A549 (cell line): Measurements from ENCODE around the gene GRK5. TPM values are rescaled to one million over a fixed set of nuclear protein-coding genes. Genes with fewer than 3 reads are reported as not detected.

ENCODE experiments used
- ATAC-seq, 2 experiments: fragments of 200-7000 bp in 1 of 2; fragments of >200 bp in 1 of 2; cut with Nextera tagmentation in 1 of 2; cut with Tn5 transposase in 1 of 2; 3 replicates each; pipeline versions ENCODE4 v1.8.0 to v1.9.1; 2018 to 2020; ENCODE audit warnings: mild to moderate bottlenecking in 1 of 2, moderate library complexity in 1 of 2
- CTCF ChIA-PET: fragments of 300-600 bp; sonication (Branson Sonifier 250); formaldehyde crosslinking; extraction: SDS; loops from one replicate; lab custom pipeline; 2021; ENCODE audit warnings: antibody characterized with exemption, inconsistent platforms; lab: Yijun Ruan, JAX
- POLR2A ChIA-PET: fragments of 350-600 bp; formaldehyde crosslinking; extraction: SDS; loops from one replicate; lab custom pipeline; 2021; ENCODE audit warnings: antibody characterized with exemption, inconsistent platforms; lab: Yijun Ruan, JAX
- DNase-seq, 2 experiments: peaks; one replicate each; pipeline versions ENCODE4 v3.0.0 to v3.0.0-alpha.2; 2011 to 2016; ENCODE audit warnings: low read depth in 1 of 2, low spot score in 1 of 2
- FAIRE-seq: peaks from 2 replicates; lab custom pipeline; 2011; peaks lifted over from hg19 to GRCh38; lab: Jason Lieb, UNC
- H3K27ac ChIP-seq, 2 experiments: fragments of >200 bp; sonication (Bioruptor Twin); formaldehyde crosslinking; 3 replicates each; pipeline ENCODE4 v1.5.1; 2016 to 2017
- H3K4me1 ChIP-seq: fragments of >200 bp; sonication (Bioruptor Twin); formaldehyde crosslinking; 3 replicates; pipeline ENCODE4 v1.6.1; 2016
- H3K4me2 ChIP-seq: fragments of >200 bp; sonication (Bioruptor Twin); formaldehyde crosslinking; 3 replicates; pipeline ENCODE4 v1.6.1; 2016
- H3K4me3 ChIP-seq: fragments of >200 bp; sonication (Bioruptor Twin); formaldehyde crosslinking; 3 replicates; pipeline ENCODE4 v1.5.1; 2016
- H3K9me3 ChIP-seq: fragments of >200 bp; sonication (Bioruptor Twin); formaldehyde crosslinking; 3 replicates; pipeline ENCODE4 v1.6.1; 2016
- BHLHE40 ChIP-seq: IDR thresholded peaks from 2 replicates; pipeline ENCODE4 v1.6.1; 2012; ENCODE audit warnings: low read depth, low read length, inconsistent platforms
- CBX2 ChIP-seq: fragments of 200-600 bp; sonication (generic); IDR thresholded peaks from 2 replicates; pipeline ENCODE4 v1.6.1; 2016; ENCODE audit warnings: low read depth, mild to moderate bottlenecking, borderline replicate concordance
- CEBPB ChIP-seq, 2 experiments: fragments of >200 bp in 1 of 2; sonication (Bioruptor Twin) in 1 of 2; formaldehyde crosslinking in 1 of 2; IDR thresholded peaks; 2 replicates each; pipeline ENCODE4 v1.6.1; 2012 to 2016
- CHD4 ChIP-seq: fragments of 200-600 bp; sonication (generic); IDR thresholded peaks from 2 replicates; pipeline ENCODE4 v1.6.1; 2016; ENCODE audit warnings: antibody characterized with exemption, mild to moderate bottlenecking, borderline replicate concordance
- CTCF ChIP-seq: fragments of >200 bp; sonication (Bioruptor Twin); formaldehyde crosslinking; IDR thresholded peaks from 3 replicates; pipeline ENCODE4 v1.5.1; 2016
- EHF ChIP-seq: fragments of 250-450 bp; sonication (Bioruptor Pico); IDR thresholded peaks from 2 replicates; pipeline ENCODE4 v1.5.0; 2020; ENCODE audit warnings: mild to moderate bottlenecking
- EHMT2 ChIP-seq: fragments of 200-600 bp; sonication (generic); IDR thresholded peaks from 2 replicates; pipeline ENCODE4 v1.6.1; 2016; ENCODE audit warnings: antibody characterized with exemption, low read depth, mild to moderate bottlenecking, moderate library complexity
- FOSB ChIP-seq: fragments of 250-450 bp; sonication (Bioruptor Pico); IDR thresholded peaks from 2 replicates; pipeline ENCODE4 v1.5.0; 2020; ENCODE audit warnings: mild to moderate bottlenecking, moderate library complexity
- FOSL2 ChIP-seq, 2 experiments: fragments of 450-650 bp in 1 of 2; fragments of >200 bp in 1 of 2; sonication (Bioruptor Twin) in 1 of 2; formaldehyde crosslinking; IDR thresholded peaks; 2 replicates each; pipeline versions ENCODE4 v1.5.0 to v1.6.1; 2016 to 2020; ENCODE audit warnings: mild to moderate bottlenecking in 1 of 2, moderate library complexity in 1 of 2
- FOXS1 ChIP-seq: fragments of 250-450 bp; sonication (Bioruptor Pico); IDR thresholded peaks from 2 replicates; pipeline ENCODE4 v1.5.0; 2020; ENCODE audit warnings: mild to moderate bottlenecking, moderate library complexity
- HEYL ChIP-seq: fragments of 250-450 bp; sonication (Bioruptor Pico); IDR thresholded peaks from 2 replicates; pipeline ENCODE4 v1.8.0; 2021; ENCODE audit warnings: mild to moderate bottlenecking, moderate library complexity
- HOXB13 ChIP-seq: fragments of 250-450 bp; sonication (Bioruptor Pico); IDR thresholded peaks from 2 replicates; pipeline ENCODE4 v1.5.0; 2020; ENCODE audit warnings: low read depth, mild to moderate bottlenecking, moderate library complexity
- HOXB5 ChIP-seq: fragments of 250-450 bp; sonication (Bioruptor Pico); IDR thresholded peaks from 2 replicates; pipeline ENCODE4 v1.5.0; 2020; ENCODE audit warnings: mild to moderate bottlenecking, moderate library complexity
- JUNB ChIP-seq: fragments of >200 bp; sonication (Bioruptor Twin); formaldehyde crosslinking; IDR thresholded peaks from 2 replicates; pipeline ENCODE4 v1.6.1; 2016
- MAFK ChIP-seq: fragments of 450-650 bp; IDR thresholded peaks from 2 replicates; pipeline ENCODE4 v1.6.1; 2014; ENCODE audit not compliant: partially characterized antibody
- MAX ChIP-seq: IDR thresholded peaks from 2 replicates; pipeline ENCODE4 v1.6.1; 2012
- NFE2L2 ChIP-seq: fragments of 150-350 bp; conservative IDR thresholded peaks from 2 replicates; pipeline ENCODE4 v1.6.1; 2014; ENCODE audit warnings: low read length
- NPAS2 ChIP-seq: fragments of 250-450 bp; sonication (Bioruptor Pico); IDR thresholded peaks from 2 replicates; pipeline ENCODE4 v1.8.0; 2022; ENCODE audit warnings: mild to moderate bottlenecking, moderate library complexity, borderline replicate concordance
- RARB ChIP-seq: fragments of 250-450 bp; sonication (Bioruptor Pico); IDR thresholded peaks from 2 replicates; pipeline ENCODE4 v1.8.0; 2021; ENCODE audit warnings: mild to moderate bottlenecking, moderate library complexity
- REST ChIP-seq: fragments of 200-600 bp; sonication (generic); IDR thresholded peaks from 2 replicates; pipeline ENCODE4 v1.6.1; 2016; ENCODE audit warnings: antibody characterized with exemption, mild to moderate bottlenecking, moderate library complexity
- SMC3 ChIP-seq: fragments of >200 bp; sonication (Bioruptor Twin); formaldehyde crosslinking; IDR thresholded peaks from 3 replicates; pipeline ENCODE4 v1.6.1; 2018; ENCODE audit warnings: inconsistent platforms
- TFCP2L1 ChIP-seq: fragments of 250-450 bp; sonication (Bioruptor Pico); IDR thresholded peaks from 2 replicates; pipeline ENCODE4 v1.5.0; 2021; ENCODE audit warnings: mild to moderate bottlenecking
- TP53 ChIP-seq: fragments of 250-450 bp; sonication (Bioruptor Pico); IDR thresholded peaks from 2 replicates; pipeline ENCODE4 v1.5.0; 2021; ENCODE audit warnings: mild to moderate bottlenecking, moderate library complexity
- ZC3H11A ChIP-seq: fragments of 450-650 bp; IDR thresholded peaks from 2 replicates; pipeline ENCODE4 v1.6.1; 2014; ENCODE audit warnings: antibody characterized with exemption, mild to moderate bottlenecking
- ZFP36 ChIP-seq: fragments of 450-650 bp; IDR thresholded peaks from 2 replicates; pipeline ENCODE4 v1.6.1; 2014; ENCODE audit warnings: borderline replicate concordance; ENCODE audit not compliant: partially characterized antibody
- WGBS: methylation state at CpG from one replicate; pipeline ENCODE4 v1.1.6; 2017; ENCODE audit errors: missing lambda C conversion rate; 5-methylcytosine and 5-hydroxymethylcytosine counted together
- polyA plus RNA-seq, 4 experiments: library from polyadenylated mRNA; depleted of rRNA in 3 of 4; stranded (reverse); fragments of >200 nt; fragmentation: RNase III in 1 of 4; extraction: RNeasy Plus Mini Kit Qiagen cat#74134 plus additional on column Dnase treatment in 1 of 4; gene quantifications; 2 replicates in 3 of 4; 3 replicates in 1 of 4; pipeline ENCODE4 v1.2.3, GENCODE V29; 2011 to 2017

Gene GRK5
- polyA plus RNA-seq, 2 of the 4 experiments (the other 2 are of a cell fraction), result 5.0 to 7.9 TPM

DNA sequence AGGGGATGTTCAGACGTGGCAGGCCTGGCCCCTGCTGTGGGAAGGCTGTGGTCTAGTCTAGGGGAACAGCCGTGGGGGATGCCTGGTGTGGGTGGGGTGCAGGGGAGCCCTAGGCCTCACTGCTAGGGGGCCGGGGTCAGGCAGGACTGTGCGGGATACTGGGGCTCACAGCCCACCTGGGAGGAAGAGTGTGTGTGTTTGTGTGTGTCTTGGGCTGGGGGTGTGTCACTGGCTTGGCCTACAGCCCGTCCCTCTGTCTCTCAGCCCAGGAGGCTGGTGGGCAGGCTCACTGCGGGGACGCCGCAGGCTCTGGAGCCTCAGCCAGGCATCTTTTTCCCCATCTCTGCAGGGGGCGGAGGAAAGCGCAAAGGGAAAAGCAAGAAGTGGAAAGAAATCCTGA lies 118.8 kb downstream of the GRK5 start:
- WGBS, result 88% methylated on average over 8 of the region's 10 CpGs
- TF ChIP-seq NPAS2 (CRISPR knock-in tag) (no peak), FOSL2 (IDR thresholded peaks at IDR 0.05) (no peak), FOSL2 (CRISPR knock-in tag; IDR thresholded peaks at IDR 0.05) (no peak), HEYL (no peak), FOXS1 (CRISPR knock-in tag) (no peak), MAFK (no peak), FOSB (CRISPR knock-in tag) (no peak), SMC3 (no peak), BHLHE40 (no peak), EHF (CRISPR knock-in tag) (no peak), NFE2L2 (no peak), CHD4 (no peak), TFCP2L1 (CRISPR knock-in tag) (no peak), CEBPB (IDR thresholded peaks at IDR 0.05) (no peak)
- Histone ChIP-seq H3K9me3 (no peaks in the 10 kb centered on the region), H3K27ac (0 out of 6 replicates have a peak overlapping the region, but pooled peaks of 1 of the 2 experiments have one; percentile 16), H3K4me3 (no peak overlapping the region), H3K4me2 (no peak overlapping the region), H3K4me1 (peaks cover 14% of the 10 kb centered on the region)
- ATAC-seq (no peak), FAIRE-seq (no peak), DNase-seq (no peak)
- ChIA-PET CTCF (interaction anchor here (0.9 to 1.4 kb wide), 2 partner anchors 30 to 120 kb away, joined by 3 to 4 read pairs; no protein-coding TSS in a partner anchor), POLR2A (no interaction called here)

DNA sequence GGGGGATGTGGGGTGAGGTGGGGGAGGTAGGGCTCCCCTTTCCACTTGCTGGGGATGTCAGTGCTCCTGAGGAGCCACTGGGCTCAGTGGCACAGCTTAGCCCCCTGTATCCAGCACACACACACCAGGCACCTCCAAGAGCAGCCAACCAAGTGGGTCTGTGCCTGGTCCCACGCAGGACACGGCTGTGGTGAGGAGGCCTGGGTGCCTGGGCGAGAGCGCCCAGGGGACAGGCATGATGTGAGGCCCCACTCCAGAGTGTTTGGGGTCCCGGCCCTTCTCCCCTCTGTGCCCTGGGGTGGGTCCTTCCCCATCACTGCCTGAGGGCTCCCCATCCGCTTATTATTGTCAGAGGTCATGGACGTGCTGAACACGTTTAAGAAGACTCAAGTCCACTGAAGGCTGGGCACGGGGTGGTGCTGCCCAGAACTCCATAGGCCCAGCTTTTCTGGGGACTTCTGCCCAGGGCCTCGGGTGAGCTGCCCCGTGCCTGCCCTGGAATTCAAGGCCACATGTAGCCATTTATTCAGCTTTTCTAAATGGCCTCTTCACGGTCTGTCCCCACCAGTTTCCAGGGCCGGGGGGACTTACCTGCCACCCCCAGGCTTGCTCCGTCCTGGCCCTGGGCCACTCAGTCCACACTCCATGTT lies 119.8 kb downstream of the GRK5 start:
- FAIRE-seq (no peak), DNase-seq (no peak)
- 82% methylated on average over 8 of the region's 14 CpGs for WGBS

More for the DNA sequence above, 119.8 kb downstream of the GRK5 start:
- ChIA-PET CTCF (interaction anchor here (1.4 to 1.7 kb wide), 2 partner anchors 121 to 122 kb away, joined by 3 read pairs; no protein-coding TSS in a partner anchor), POLR2A (no interaction called here)
- ATAC-seq, result no peak
- Histone ChIP-seq H3K4me3 (no peak overlapping the region), H3K27ac (peak overlapping the region in 1 of 2 experiments; percentile 8; a peak in 1 of 6 replicates), H3K4me2 (no peak overlapping the region), H3K4me1 (peaks cover 14% of the 10 kb centered on the region), H3K9me3 (no peaks in the 10 kb centered on the region)
- TF ChIP-seq HOXB5, result no peak
- TF ChIP-seq REST, result no peak
- no peak for TF ChIP-seq ZFP36
- TF ChIP-seq RARB (CRISPR knock-in tag), result no peak
- TF ChIP-seq EHF (CRISPR knock-in tag), result no peak
- no peak for TF ChIP-seq TP53
- no peak for TF ChIP-seq CBX2
- no peak for TF ChIP-seq JUNB
- TF ChIP-seq EHMT2, result no peak
- TF ChIP-seq TFCP2L1 (CRISPR knock-in tag), result no peak
- no peak for TF ChIP-seq MAX
- TF ChIP-seq HOXB13, result no peak
- TF ChIP-seq ZC3H11A, result no peak
- TF ChIP-seq CTCF, result no peak
